Neural progenitor cell (in vitro differentiated cells): ENCODE data around the gene THBD. TPM values are rescaled to one million over a fixed set of nuclear protein-coding genes. Genes with fewer than 3 reads are reported as not detected.

Experiments used
- DNase-seq: peaks from one replicate; pipeline ENCODE4 v3.0.0-alpha.2; 2016; ENCODE audit warnings: low spot score
- H2AFZ ChIP-seq: fragments of 200-600 bp; sonication (generic); replicated peaks from 2 replicates; pipeline ENCODE4 v1.6.1; 2016; ENCODE audit warnings: antibody characterized with exemption
- H3F3A ChIP-seq: fragments of 200-600 bp; sonication (generic); 2 replicates; pipeline ENCODE4 v1.6.1; 2016; ENCODE audit warnings: antibody characterized with exemption, low read depth
- H3K27ac ChIP-seq: fragments of 200-600 bp; sonication (generic); 2 replicates; pipeline ENCODE4 v1.5.1; 2016; ENCODE audit warnings: mild to moderate bottlenecking
- H3K27me3 ChIP-seq: fragments of 200-600 bp; sonication (generic); 2 replicates; pipeline ENCODE4 v1.6.1; 2016; ENCODE audit warnings: mild to moderate bottlenecking, moderate library complexity
- H3K36me3 ChIP-seq: fragments of 200-600 bp; sonication (generic); 2 replicates; pipeline ENCODE4 v1.5.1; 2016
- H3K4me1 ChIP-seq: fragments of 200-600 bp; sonication (generic); 2 replicates; pipeline ENCODE4 v1.6.1; 2016; ENCODE audit warnings: mixed run types
- H3K4me2 ChIP-seq: fragments of 200-600 bp; sonication (generic); 2 replicates; pipeline ENCODE4 v1.6.1; 2016
- H3K4me3 ChIP-seq: fragments of 200-600 bp; sonication (generic); 2 replicates; pipeline ENCODE4 v1.5.1; 2016
- H3K79me2 ChIP-seq: fragments of 200-600 bp; sonication (generic); 2 replicates; pipeline ENCODE4 v1.6.1; 2016; ENCODE audit warnings: low read depth
- H3K9ac ChIP-seq: fragments of 200-600 bp; sonication (generic); 2 replicates; pipeline ENCODE4 v1.6.1; 2016
- H3K9me3 ChIP-seq: fragments of 200-600 bp; sonication (generic); 2 replicates; pipeline ENCODE4 v1.5.1; 2016; ENCODE audit warnings: low read depth
- H4K20me1 ChIP-seq: fragments of 200-600 bp; sonication (generic); 2 replicates; pipeline ENCODE4 v1.6.1; 2016; ENCODE audit warnings: low read depth
- H3K27ac Mint-ChIP-seq: 3 replicates; pipeline ENCODE4 v1.8.0; 2021; ENCODE audit warnings: mixed read lengths
- H3K27me3 Mint-ChIP-seq: 2 replicates; pipeline ENCODE4 v1.8.0; 2022; ENCODE audit warnings: low read depth, mild to moderate bottlenecking, inconsistent platforms, moderate library complexity, mixed read lengths; ENCODE audit not compliant: insufficient read depth
- H3K36me3 Mint-ChIP-seq: 3 replicates; pipeline ENCODE4 v1.8.0; 2021; ENCODE audit warnings: mixed read lengths
- H3K4me1 Mint-ChIP-seq: 3 replicates; pipeline ENCODE4 v1.8.0; 2021; ENCODE audit warnings: mixed read lengths
- H3K4me3 Mint-ChIP-seq: 3 replicates; pipeline ENCODE4 v1.8.0; 2021; ENCODE audit warnings: mild to moderate bottlenecking, moderate library complexity, mixed read lengths
- H3K9me3 Mint-ChIP-seq: 3 replicates; pipeline ENCODE4 v1.8.0; 2020; ENCODE audit warnings: mixed read lengths
- CTCF ChIP-seq: fragments of 200-600 bp; sonication (generic); IDR thresholded peaks from 2 replicates; pipeline ENCODE4 v1.5.1; 2017; ENCODE audit warnings: antibody characterized with exemption, mild to moderate bottlenecking
- EZH2 ChIP-seq: fragments of 200-600 bp; sonication (generic); IDR thresholded peaks from 2 replicates; pipeline ENCODE4 v1.6.1; 2017; ENCODE audit warnings: antibody characterized with exemption, mild to moderate bottlenecking, moderate library complexity
- EZH2phosphoT487 ChIP-seq: fragments of 200-600 bp; sonication (generic); IDR thresholded peaks from 2 replicates; pipeline ENCODE4 v1.6.1; 2017; ENCODE audit warnings: antibody characterized with exemption
- total RNA-seq: library from RNA; depleted of rRNA; stranded (reverse); fragments of >200 nt; gene quantifications from 2 replicates; pipeline ENCODE4 v1.2.3, GENCODE V29; 2015; ENCODE audit warnings: low replicate concordance

The THBD gene
- total RNA-seq = 0.06 and 0.15 TPM in 2 replicates

GRCh38 chr20:23049201-23050075 lies at the start of gene THBD:
Gene THBD (minus strand): TSS chr20:23049672. CDS start chr20:23049504, 168 bp downstream.
- Histone ChIP-seq H3K9ac (no peak within 1 kb of the TSS), H3K79me2 (no peaks in the 10 kb centered on the region), H2AFZ (peak within 1 kb of the TSS; percentile 73), H3K4me1 (peaks cover 10% of the 10 kb centered on the region), H3K9me3 (no peaks in the 10 kb centered on the region), H3K27ac (no peak within 1 kb of the TSS), H4K20me1 (peaks cover 17% of the 10 kb centered on the region), H3K4me2 (peak within 1 kb of the TSS; percentile 87), H3F3A (peaks cover 18% of the 10 kb centered on the region), H3K27me3 (peaks cover 96% of the 10 kb centered on the region), H3K36me3 (no peaks in the 10 kb centered on the region), H3K4me3 (peak within 1 kb of the TSS; percentile 49)
- peaks cover 4% of the 10 kb centered on the region for H3K9me3 Mint-ChIP-seq
- TF ChIP-seq EZH2 (peak; percentile 87), CTCF (no peak), EZH2phosphoT487 (no peak)
- H3K4me3 Mint-ChIP-seq = peak within 1 kb of the TSS; percentile 88
- H3K36me3 Mint-ChIP-seq = no peaks in the 10 kb centered on the region
- H3K4me1 Mint-ChIP-seq = peaks cover 12% of the 10 kb centered on the region
- peaks cover 45% of the 10 kb centered on the region for H3K27me3 Mint-ChIP-seq
- peak; percentile 64 for DNase-seq
- no peak within 1 kb of the TSS for H3K27ac Mint-ChIP-seq

GRCh38 chr20:23097636-23098580 lies 48.4 kb upstream of the THBD start:
- Histone ChIP-seq H3K27me3 (no peaks in the 10 kb centered on the region), H3K4me3 (no peak overlapping the region), H3K36me3 (no peaks in the 10 kb centered on the region), H2AFZ (no peak overlapping the region), H3K27ac (no peak overlapping the region), H3K4me1 (no peaks in the 10 kb centered on the region), H3K4me2 (no peak overlapping the region), H4K20me1 (no peaks in the 10 kb centered on the region), H3K79me2 (no peaks in the 10 kb centered on the region), H3F3A (no peaks in the 10 kb centered on the region), H3K9ac (no peak overlapping the region), H3K9me3 (no peaks in the 10 kb centered on the region)
- H3K36me3 Mint-ChIP-seq = no peaks in the 10 kb centered on the region
- DNase-seq = no peak
- peaks cover 13% of the 10 kb centered on the region for H3K27me3 Mint-ChIP-seq
- no peaks in the 10 kb centered on the region for H3K9me3 Mint-ChIP-seq
- H3K4me1 Mint-ChIP-seq = peaks cover 17% of the 10 kb centered on the region
- no peak overlapping the region for H3K27ac Mint-ChIP-seq
- TF ChIP-seq CTCF (no peak), EZH2 (no peak), EZH2phosphoT487 (no peak)
- H3K4me3 Mint-ChIP-seq = no peak overlapping the region

- no peak overlapping the region for H3K4me2 ChIP-seq
- H3K27me3 Mint-ChIP-seq = peaks cover 13% of the 10 kb centered on the region
- no peak overlapping the region for H3K9ac ChIP-seq
- no peak for DNase-seq
- no peak for TF ChIP-seq EZH2phosphoT487
- TF ChIP-seq EZH2 = no peak
- TF ChIP-seq CTCF = no peak
- H3K4me1 ChIP-seq = no peaks in the 10 kb centered on the region
- H3F3A ChIP-seq = no peaks in the 10 kb centered on the region
- no peaks in the 10 kb centered on the region for H3K36me3 ChIP-seq
- no peak overlapping the region for H3K27ac ChIP-seq
- H3K27ac Mint-ChIP-seq = no peak overlapping the region
- no peak overlapping the region for H3K4me3 Mint-ChIP-seq
- no peaks in the 10 kb centered on the region for H3K9me3 Mint-ChIP-seq
- H3K36me3 Mint-ChIP-seq = no peaks in the 10 kb centered on the region
- no peaks in the 10 kb centered on the region for H4K20me1 ChIP-seq
- no peak overlapping the region for H3K4me3 ChIP-seq
- H3K9me3 ChIP-seq = no peaks in the 10 kb centered on the region
- no peak overlapping the region for H2AFZ ChIP-seq
- H3K27me3 ChIP-seq = no peaks in the 10 kb centered on the region
- H3K79me2 ChIP-seq = no peaks in the 10 kb centered on the region
- H3K4me1 Mint-ChIP-seq = peaks cover 22% of the 10 kb centered on the region
Measured at GRCh38 chr20:23096986-23097520, 47.6 kb upstream of the THBD start.
